ENCODE measurements around the gene ABAT.

DNA sequence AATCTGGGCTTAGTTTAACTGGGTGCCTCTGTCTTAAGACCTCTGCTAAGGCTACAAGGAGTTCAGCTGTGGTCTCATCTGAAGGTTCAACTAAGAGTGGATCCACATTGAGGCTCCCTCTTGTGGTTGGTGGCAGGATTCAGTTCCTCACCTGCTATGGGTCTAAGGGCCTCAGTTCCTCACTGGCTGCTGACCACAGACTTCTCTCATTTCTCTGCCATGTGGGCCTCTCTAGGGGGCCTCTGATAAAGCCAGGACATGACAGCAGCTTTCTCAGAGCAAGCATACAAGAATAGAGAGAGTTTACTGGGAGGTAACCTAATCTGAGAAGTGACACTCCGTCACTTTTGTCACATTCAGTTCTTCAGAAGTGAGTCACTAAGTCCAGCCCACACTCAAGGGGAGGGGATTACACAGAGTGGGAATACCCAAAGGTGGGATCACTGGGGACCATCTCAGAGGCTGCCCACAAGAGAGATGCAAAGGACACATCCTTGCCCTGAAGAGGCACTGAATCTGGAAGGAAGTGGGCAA is 19.2 kb upstream of the ABAT start:
- TF ChIP-seq MYC (IDR thresholded peaks at IDR 0.05; ENCODE audit: low read depth, low read length) = no peak; the same call in 1 of the 2 replicates
- TF ChIP-seq, protein P1, sequence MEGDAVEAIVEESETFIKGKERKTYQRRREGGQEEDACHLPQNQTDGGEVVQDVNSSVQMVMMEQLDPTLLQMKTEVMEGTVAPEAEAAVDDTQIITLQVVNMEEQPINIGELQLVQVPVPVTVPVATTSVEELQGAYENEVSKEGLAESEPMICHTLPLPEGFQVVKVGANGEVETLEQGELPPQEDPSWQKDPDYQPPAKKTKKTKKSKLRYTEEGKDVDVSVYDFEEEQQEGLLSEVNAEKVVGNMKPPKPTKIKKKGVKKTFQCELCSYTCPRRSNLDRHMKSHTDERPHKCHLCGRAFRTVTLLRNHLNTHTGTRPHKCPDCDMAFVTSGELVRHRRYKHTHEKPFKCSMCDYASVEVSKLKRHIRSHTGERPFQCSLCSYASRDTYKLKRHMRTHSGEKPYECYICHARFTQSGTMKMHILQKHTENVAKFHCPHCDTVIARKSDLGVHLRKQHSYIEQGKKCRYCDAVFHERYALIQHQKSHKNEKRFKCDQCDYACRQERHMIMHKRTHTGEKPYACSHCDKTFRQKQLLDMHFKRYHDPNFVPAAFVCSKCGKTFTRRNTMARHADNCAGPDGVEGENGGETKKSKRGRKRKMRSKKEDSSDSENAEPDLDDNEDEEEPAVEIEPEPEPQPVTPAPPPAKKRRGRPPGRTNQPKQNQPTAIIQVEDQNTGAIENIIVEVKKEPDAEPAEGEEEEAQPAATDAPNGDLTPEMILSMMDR (IDR thresholded peaks at IDR 0.05; ENCODE audit: low read depth, low read length) = peak; percentile 77
- no peak for TF ChIP-seq POLR2A (IDR thresholded peaks at IDR 0.05; ENCODE audit: extremely low read depth, insufficient read length)
